NCI-H460 (cell line): ENCODE measurements around the gene WBP2. TPM values are rescaled to one million over a fixed set of nuclear protein-coding genes. Genes with fewer than 3 reads are reported as not detected.
"Not testable (repeated sequence)": the region's sequence is repeated elsewhere in the genome, so short reads cannot be mapped to it uniquely, and the experiment has no call there.

ENCODE experiments used
- DNase-seq: peaks from one replicate; pipeline ENCODE4 v3.0.0-alpha.2; 2016; ENCODE audit warnings: low read depth; ENCODE audit errors: extremely low read depth
- total RNA-seq: library from RNA; depleted of rRNA; stranded (reverse); fragments of >200 nt; shearing (Covaris generic); gene quantifications from 2 replicates; pipeline ENCODE4 v1.2.3, GENCODE V29; 2014

The WBP2 gene
- total RNA-seq, 1 experiment from 2014 or later = 36.7 TPM

- DNase-seq = peak; percentile 84
Measured at GRCh38 chr17:75869282-75870141, 14.4 kb upstream of the WBP2 start.

- DNase-seq = not testable (repeated sequence)
Measured at GRCh38 chr17:75868730-75869281, 13.7 kb upstream of the WBP2 start.

GRCh38 chr17:75865404-75866188, 10.5 kb upstream of the WBP2 start:
- DNase-seq = not testable (repeated sequence)

GRCh38 chr17:75864887-75865286, 9.8 kb upstream of the WBP2 start:
- not testable (repeated sequence) for DNase-seq

- no peak for DNase-seq
Measured at GRCh38 chr17:75864448-75864871, 9.3 kb upstream of the WBP2 start.

- no peak for DNase-seq
Measured at GRCh38 chr17:75861927-75862317, 6.8 kb upstream of the WBP2 start.

GRCh38 chr17:75859358-75859757, 4.2 kb upstream of the WBP2 start:
- not testable (repeated sequence) for DNase-seq

- no peak for DNase-seq
Measured at GRCh38 chr17:75856062-75856756, 1.1 kb upstream of the WBP2 start.

GRCh38 chr17:75854881-75855309, 240 bp downstream of the WBP2 start:
- DNase-seq = no peak

GRCh38 chr17:75854101-75854748, 910 bp downstream of the WBP2 start:
- no peak for DNase-seq

- no peak for DNase-seq
Measured at GRCh38 chr17:75853433-75853832, 1.7 kb downstream of the WBP2 start.

- DNase-seq = not testable (repeated sequence)
Measured at GRCh38 chr17:75851693-75851991, 3.5 kb downstream of the WBP2 start.

- no peak for DNase-seq
Measured at GRCh38 chr17:75850928-75851692, 4.0 kb downstream of the WBP2 start.

- DNase-seq = no peak
Measured at GRCh38 chr17:75849724-75850123, 5.4 kb downstream of the WBP2 start.

GRCh38 chr17:75849279-75849646, 5.9 kb downstream of the WBP2 start:
- no peak for DNase-seq

GRCh38 chr17:75848523-75849278, 6.4 kb downstream of the WBP2 start:
- peak; percentile 48 for DNase-seq

- DNase-seq = no peak
Measured at GRCh38 chr17:75847614-75848522, 7.3 kb downstream of the WBP2 start.
